Tibial nerve (tissue), 4 donors: Measurements from ENCODE around the gene SLC25A36. TPM values are rescaled to one million over a fixed set of nuclear protein-coding genes. Genes with fewer than 3 reads are reported as not detected.
A peak's percentile ranks its signal among the peaks of the same experiment; 100 is the strongest.

Experiments
- DNase-seq, 2 donors: peaks; one replicate each; pipeline ENCODE4 v3.0.0-alpha.2; 2019; ENCODE audit warnings: low spot score in 2 of 2
- H3K27ac ChIP-seq, 4 donors: fragments of 200-600 bp; sonication (generic) in 3 of 4; one replicate each; pipeline ENCODE4 v1.5.1; 2017 to 2019; ENCODE audit warnings: mild to moderate bottlenecking in 1 of 4
- H3K27me3 ChIP-seq, 2 donors: fragments of 200-600 bp; sonication (generic) in 1 of 2; one replicate each; pipeline versions ENCODE4 v1.5.1 to v1.6.0; 2017 to 2019
- H3K36me3 ChIP-seq, 3 donors: fragments of 200-600 bp; sonication (generic); one replicate each; pipeline ENCODE4 v1.5.1; 2018 to 2019
- H3K4me1 ChIP-seq, 4 donors: fragments of 200-600 bp; sonication (generic) in 3 of 4; one replicate each; pipeline ENCODE4 v1.5.1; 2017 to 2019
- H3K4me3 ChIP-seq, 4 donors: fragments of 200-600 bp; sonication (generic) in 3 of 4; one replicate each; pipeline ENCODE4 v1.5.1; 2017 to 2019; ENCODE audit warnings: mild to moderate bottlenecking in 1 of 4, moderate library complexity in 1 of 4
- H3K9me3 ChIP-seq, 4 donors: fragments of 200-600 bp; sonication (generic) in 3 of 4; one replicate each; pipeline ENCODE4 v1.5.1; 2017 to 2019
- EP300 ChIP-seq, 2 donors: sonication (generic); formaldehyde crosslinking; IDR thresholded peaks; one replicate each; pipeline ENCODE4 v1.6.1; 2017; ENCODE audit warnings: antibody characterized with exemption in 2 of 2, mild to moderate bottlenecking in 1 of 2
- POLR2A ChIP-seq, 2 donors: fragments of 450-650 bp; IDR thresholded peaks; one replicate each; pipeline ENCODE4 v1.6.1; 2017; ENCODE audit warnings: antibody characterized with exemption in 2 of 2, mild to moderate bottlenecking in 2 of 2, moderate library complexity in 2 of 2
- WGBS, 2 donors: methylation state at CpG; one replicate each; pipeline ENCODE4 v1.1.5; 2018; 5-methylcytosine and 5-hydroxymethylcytosine counted together
- total RNA-seq, 4 donors: library from RNA; depleted of rRNA; stranded (reverse); fragments of >200 nt; gene quantifications; one replicate each; pipeline ENCODE4 v1.1.0, GENCODE V29; 2016
- TF ChIP-seq, protein P1 (sequence below), 5 experiments: fragments of 200-600 bp in 3 of 5; fragments of 450-650 bp in 2 of 5; sonication (generic) in 3 of 5; IDR thresholded peaks; one replicate each; pipeline ENCODE4 v1.5.1; 2016 to 2019; ENCODE audit warnings: antibody characterized with exemption in 5 of 5, mild to moderate bottlenecking in 3 of 5, moderate library complexity in 2 of 5

SLC25A36 gene
- total RNA-seq, 4 donors from 2014 or later, result 68.0 to 132 (median 115) TPM

GRCh38 chr3:140942221-140943104, 827 bp downstream of the SLC25A36 start:
- WGBS, 2 donors, result 0 to 1% methylated on average over 37 to 45 of the region's 56 CpGs
- Histone ChIP-seq H3K9me3 (no peaks in the 10 kb centered on the region), H3K36me3 (no peaks in the 10 kb centered on the region), H3K4me3 (peak overlapping the region; percentile 80 to 98 (median 91)), H3K4me1 (peaks cover 0 to 43% (median 28%) of the 10 kb centered on the region in 4 donors), H3K27me3 (no peaks in the 10 kb centered on the region), H3K27ac (peak overlapping the region; percentile 97 to 99 (median 98))
- DNase-seq, result peak; percentile 17
- TF ChIP-seq, protein P1, sequence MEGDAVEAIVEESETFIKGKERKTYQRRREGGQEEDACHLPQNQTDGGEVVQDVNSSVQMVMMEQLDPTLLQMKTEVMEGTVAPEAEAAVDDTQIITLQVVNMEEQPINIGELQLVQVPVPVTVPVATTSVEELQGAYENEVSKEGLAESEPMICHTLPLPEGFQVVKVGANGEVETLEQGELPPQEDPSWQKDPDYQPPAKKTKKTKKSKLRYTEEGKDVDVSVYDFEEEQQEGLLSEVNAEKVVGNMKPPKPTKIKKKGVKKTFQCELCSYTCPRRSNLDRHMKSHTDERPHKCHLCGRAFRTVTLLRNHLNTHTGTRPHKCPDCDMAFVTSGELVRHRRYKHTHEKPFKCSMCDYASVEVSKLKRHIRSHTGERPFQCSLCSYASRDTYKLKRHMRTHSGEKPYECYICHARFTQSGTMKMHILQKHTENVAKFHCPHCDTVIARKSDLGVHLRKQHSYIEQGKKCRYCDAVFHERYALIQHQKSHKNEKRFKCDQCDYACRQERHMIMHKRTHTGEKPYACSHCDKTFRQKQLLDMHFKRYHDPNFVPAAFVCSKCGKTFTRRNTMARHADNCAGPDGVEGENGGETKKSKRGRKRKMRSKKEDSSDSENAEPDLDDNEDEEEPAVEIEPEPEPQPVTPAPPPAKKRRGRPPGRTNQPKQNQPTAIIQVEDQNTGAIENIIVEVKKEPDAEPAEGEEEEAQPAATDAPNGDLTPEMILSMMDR (IDR thresholded peaks at IDR 0.05), result peak in 1 of 5 experiments; percentile 16
- peak in 1 of 2 donors; percentile 44 for TF ChIP-seq EP300 (IDR thresholded peaks at IDR 0.05)
- no peak for TF ChIP-seq POLR2A (IDR thresholded peaks at IDR 0.05)

GRCh38 chr3:140943781-140944552, 2.3 kb downstream of the SLC25A36 start:
- TF ChIP-seq, protein P1 (IDR thresholded peaks at IDR 0.05), result no peak
- peaks cover 0 to 56% (median 29%) of the 10 kb centered on the region in 4 donors for H3K4me1 ChIP-seq
- no peaks in the 10 kb centered on the region for H3K36me3 ChIP-seq
- WGBS, 2 donors, result 57 to 63% methylated on average over 5 of the region's 5 CpGs
- no peaks in the 10 kb centered on the region for H3K27me3 ChIP-seq
- peak overlapping the region in 1 of 4 donors; percentile 80 for H3K4me3 ChIP-seq
- no peaks in the 10 kb centered on the region for H3K9me3 ChIP-seq
- peak overlapping the region in 2 of 4 donors; percentile 97 to 99 for H3K27ac ChIP-seq
- DNase-seq, result no peak

- 89 to 90% methylated on average over 5 of the region's 5 CpGs for WGBS, 2 donors
- Histone ChIP-seq H3K27ac (no peak overlapping the region), H3K27me3 (no peaks in the 10 kb centered on the region), H3K36me3 (no peaks in the 10 kb centered on the region), H3K4me3 (no peak overlapping the region), H3K9me3 (no peaks in the 10 kb centered on the region), H3K4me1 (peaks cover 0 to 93% (median 25%) of the 10 kb centered on the region in 4 donors)
- no peak for DNase-seq
- TF ChIP-seq EP300 (IDR thresholded peaks at IDR 0.05) (no peak), POLR2A (IDR thresholded peaks at IDR 0.05) (no peak)
- TF ChIP-seq, protein P1 (IDR thresholded peaks at IDR 0.05), result no peak
Observed at GRCh38 chr3:140948460-140949249, 7.0 kb downstream of the SLC25A36 start.

- WGBS, 2 donors, result 55 to 66% methylated on average over 1 of the region's 1 CpG
- Histone ChIP-seq H3K4me1 (peaks cover 0 to 84% (median 12%) of the 10 kb centered on the region in 4 donors), H3K36me3 (no peaks in the 10 kb centered on the region), H3K4me3 (no peak overlapping the region), H3K27ac (no peak overlapping the region), H3K27me3 (no peaks in the 10 kb centered on the region), H3K9me3 (no peaks in the 10 kb centered on the region)
- no peak for DNase-seq
- TF ChIP-seq, protein P1 (IDR thresholded peaks at IDR 0.05), result no peak
- no peak for TF ChIP-seq EP300 (IDR thresholded peaks at IDR 0.05)
- no peak for TF ChIP-seq POLR2A (IDR thresholded peaks at IDR 0.05)
Observed at GRCh38 chr3:140950144-140950543, 8.5 kb downstream of the SLC25A36 start.
